Activated T-helper 2 cell treated with anti-CD3 and anti-CD28 coated beads, Interferon-gamma antibody, Interleukin-2, Interleukin-4, amounts not matched to agents 10 μg/mL and 5 μg/mL and 100 μg/mL, durations not matched to agents 14 hours and 24 hours and 36 hours (primary cell): ENCODE measurements around the gene CTCFL. TPM values are rescaled to one million over a fixed set of nuclear protein-coding genes. Genes with fewer than 3 reads are reported as not detected.

Experiments used
- DNase-seq: peaks from one replicate; pipeline ENCODE4 v3.0.0; 2021; ENCODE audit warnings: low spot score
- H3K27ac Mint-ChIP-seq: one replicate; pipeline ENCODE4 v1.8.0; 2021; ENCODE audit warnings: mixed read lengths
- H3K27me3 Mint-ChIP-seq: one replicate; pipeline ENCODE4 v1.8.0; 2021; ENCODE audit warnings: low read depth, mixed read lengths
- H3K36me3 Mint-ChIP-seq: one replicate; pipeline ENCODE4 v1.8.0; 2021; ENCODE audit warnings: low read depth, mixed read lengths
- H3K4me1 Mint-ChIP-seq: one replicate; pipeline ENCODE4 v1.8.0; 2021; ENCODE audit warnings: low read depth, mixed read lengths
- H3K4me3 Mint-ChIP-seq: one replicate; pipeline ENCODE4 v1.8.0; 2021; ENCODE audit warnings: low read depth, mild to moderate bottlenecking, moderate library complexity, mixed read lengths
- H3K9me3 Mint-ChIP-seq: one replicate; pipeline ENCODE4 v1.8.0; 2021; ENCODE audit warnings: mixed read lengths
- intact Hi-C: fragments of 100-400 bp; cut with micrococcal nuclease; formaldehyde crosslinking; loops from one replicate; pipeline ENCODE4 v1.15.1; 2023
- total RNA-seq: library from RNA; stranded (reverse); gene quantifications from 2 replicates; pipeline ENCODE4 v1.2.3, GENCODE V29; 2022

CTCFL gene
- total RNA-seq, 1 donor from 2014 or later, result not detected

DNA sequence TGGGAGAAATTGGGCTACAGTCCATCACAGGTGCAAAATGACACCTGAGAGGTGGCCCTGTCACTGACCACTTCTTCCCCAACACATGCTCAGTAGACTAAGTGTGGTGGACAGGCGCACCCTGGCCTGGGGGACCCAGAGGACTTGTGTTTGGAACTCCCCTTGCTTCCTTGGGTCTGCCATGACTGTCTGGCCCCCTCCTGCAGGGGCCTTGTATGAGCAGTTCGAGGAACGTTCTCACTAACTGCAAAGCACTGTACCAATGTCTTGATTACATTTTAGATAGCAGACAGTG lies 32.0 kb upstream of the CTCFL start:
- Mint-ChIP-seq H3K36me3 (no peaks in the 10 kb centered on the region), H3K27ac (no peak overlapping the region), H3K4me3 (no peak overlapping the region), H3K27me3 (peaks cover 5% of the 10 kb centered on the region), H3K4me1 (no peaks in the 10 kb centered on the region), H3K9me3 (no peaks in the 10 kb centered on the region)
- no peak for DNase-seq
- intact Hi-C loops, result no loop called here

DNA sequence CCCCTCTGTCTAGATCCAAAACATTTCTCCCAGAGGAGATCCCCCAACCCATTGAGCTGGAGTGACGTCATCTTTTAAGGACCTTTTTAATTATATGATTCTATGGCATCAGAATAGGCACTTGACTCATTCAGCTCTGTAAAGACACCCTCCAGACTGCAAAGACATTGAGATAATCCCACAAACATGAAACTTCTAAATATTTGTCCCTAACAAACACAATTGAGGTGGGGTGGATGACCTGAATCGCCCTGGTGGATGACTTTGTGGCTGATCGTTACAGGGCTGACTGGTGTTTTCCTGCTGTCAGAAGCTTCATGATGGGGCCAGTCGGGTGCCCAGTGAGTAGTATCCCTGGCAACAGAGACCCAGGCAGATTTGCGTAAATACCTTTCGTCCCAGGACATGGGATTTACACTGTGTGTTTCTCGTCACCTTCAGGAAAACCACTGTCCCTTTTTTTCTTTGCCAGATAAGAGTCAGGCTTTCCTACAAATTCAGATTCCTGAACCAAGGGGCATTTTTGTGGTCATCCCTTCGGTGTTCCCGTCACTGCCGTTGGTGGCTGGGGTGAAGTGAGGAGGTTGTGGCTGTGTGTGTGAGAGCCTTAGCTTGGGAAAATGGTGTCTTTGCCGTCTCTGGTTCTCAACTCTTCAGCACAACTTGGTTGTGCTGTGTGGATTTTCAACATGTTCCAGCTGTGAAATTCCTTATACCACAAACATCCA lies 30.7 kb upstream of the CTCFL start:
- intact Hi-C loops, result no loop called here
- no peaks in the 10 kb centered on the region for H3K9me3 Mint-ChIP-seq
- no peaks in the 10 kb centered on the region for H3K36me3 Mint-ChIP-seq
- DNase-seq, result no peak
- H3K27me3 Mint-ChIP-seq, result peaks cover 5% of the 10 kb centered on the region
- no peak overlapping the region for H3K27ac Mint-ChIP-seq
- H3K4me3 Mint-ChIP-seq, result no peak overlapping the region
- H3K4me1 Mint-ChIP-seq, result no peaks in the 10 kb centered on the region

DNA sequence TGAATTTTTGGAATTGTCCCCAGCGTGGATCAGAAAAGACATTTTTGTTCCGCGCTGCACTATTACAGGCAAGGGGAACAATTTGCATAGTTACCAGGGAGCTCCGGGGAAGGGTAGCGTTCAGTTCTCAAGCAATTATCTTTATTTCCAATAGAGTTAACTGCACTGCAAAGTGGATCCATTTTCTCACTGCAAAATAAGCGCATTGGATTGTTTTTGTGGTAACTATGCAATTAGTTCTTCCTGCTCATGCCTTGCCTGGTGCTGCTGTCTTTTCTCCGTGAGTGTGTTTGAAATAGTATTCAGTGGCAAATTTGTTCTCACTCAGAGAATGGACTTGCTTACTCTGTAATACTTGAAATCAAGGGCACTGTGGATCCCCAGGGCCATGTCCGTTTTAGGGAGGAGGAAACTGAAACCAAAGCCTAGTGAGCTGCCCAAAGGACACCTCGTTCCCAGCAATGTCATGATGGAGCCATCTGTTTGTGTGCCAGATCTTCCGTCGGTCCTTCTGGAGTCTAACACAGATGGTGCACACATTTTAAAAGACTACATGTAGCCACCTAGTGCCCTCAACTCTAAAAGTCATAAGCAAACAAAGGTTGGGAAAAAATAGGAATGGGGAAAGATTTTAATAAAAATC lies 28.6 kb upstream of the CTCFL start:
- Mint-ChIP-seq H3K27me3 (peaks cover 3% of the 10 kb centered on the region), H3K36me3 (no peaks in the 10 kb centered on the region), H3K4me1 (no peaks in the 10 kb centered on the region), H3K27ac (no peak overlapping the region), H3K4me3 (no peak overlapping the region), H3K9me3 (no peaks in the 10 kb centered on the region)
- intact Hi-C loops, result no loop called here
- no peak for DNase-seq

DNA sequence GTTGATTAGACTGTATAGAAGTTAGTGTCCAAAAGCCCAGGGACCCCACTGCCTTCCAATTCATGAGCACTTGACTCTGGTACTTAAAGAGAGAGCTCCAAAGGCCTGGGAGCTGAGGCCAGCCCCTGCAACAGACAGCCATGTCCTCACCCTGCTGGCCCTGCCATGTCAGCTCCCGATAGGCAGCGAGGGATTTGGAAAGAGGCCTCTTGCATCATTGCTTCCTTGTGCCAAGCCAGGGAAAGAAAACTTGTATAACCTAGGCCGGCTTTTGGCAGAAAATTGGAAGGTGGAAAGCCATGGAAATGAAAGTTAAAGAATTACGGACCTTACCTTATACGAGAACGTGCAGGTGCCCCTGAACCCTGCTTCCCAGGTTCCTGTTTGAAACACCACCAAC lies 27.5 kb upstream of the CTCFL start:
- no peak for DNase-seq
- intact Hi-C loops, result no loop called here
- no peak overlapping the region for H3K4me3 Mint-ChIP-seq
- peaks cover 3% of the 10 kb centered on the region for H3K27me3 Mint-ChIP-seq
- H3K9me3 Mint-ChIP-seq, result no peaks in the 10 kb centered on the region
- no peaks in the 10 kb centered on the region for H3K36me3 Mint-ChIP-seq
- H3K4me1 Mint-ChIP-seq, result no peaks in the 10 kb centered on the region
- no peak overlapping the region for H3K27ac Mint-ChIP-seq

DNA sequence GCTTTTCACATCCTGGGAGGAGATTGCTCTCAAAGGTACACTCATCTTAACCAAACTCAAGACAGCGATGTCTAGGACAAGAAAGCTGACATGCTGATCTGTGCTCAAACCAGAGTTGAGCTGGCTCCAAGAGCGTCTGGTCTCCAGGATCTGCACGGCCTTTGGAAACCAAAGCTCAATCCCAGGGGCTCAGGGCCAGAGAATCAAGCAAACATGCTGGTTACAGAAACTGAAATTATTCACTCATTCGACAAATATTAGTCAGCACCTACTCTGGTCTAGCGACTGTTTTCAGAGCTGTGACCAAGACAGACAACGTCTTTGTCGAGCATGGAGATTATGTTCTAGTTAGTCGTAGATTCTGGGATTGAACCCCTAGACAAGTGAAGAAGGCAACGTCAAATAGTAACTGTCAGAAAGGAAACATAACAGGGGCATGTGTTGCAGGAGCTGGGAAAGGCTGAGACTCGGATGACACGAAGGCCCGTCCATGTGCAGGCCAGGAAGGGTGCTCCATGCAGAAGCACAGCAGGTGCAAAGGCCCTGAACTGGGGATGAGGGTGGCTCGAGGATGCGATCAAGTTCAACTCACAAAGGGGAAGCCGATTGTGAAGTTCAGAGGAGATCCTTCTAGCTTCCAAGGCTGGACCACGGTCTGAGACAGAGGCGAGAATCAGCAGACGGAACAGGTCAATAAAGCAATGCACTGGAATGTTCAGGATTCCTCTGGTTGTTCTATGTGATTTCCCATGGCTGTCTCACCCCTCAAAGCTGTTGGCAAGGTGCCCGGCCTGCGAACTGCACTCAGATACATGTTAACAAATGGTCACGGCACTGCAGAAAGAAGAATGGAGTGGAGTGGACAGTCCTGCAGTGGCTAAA lies 23.5 kb upstream of the CTCFL start:
- H3K4me3 Mint-ChIP-seq, result no peak overlapping the region
- H3K9me3 Mint-ChIP-seq, result no peaks in the 10 kb centered on the region
- no peak for DNase-seq
- no peaks in the 10 kb centered on the region for H3K36me3 Mint-ChIP-seq
- no peak overlapping the region for H3K27ac Mint-ChIP-seq
- peaks cover 2% of the 10 kb centered on the region for H3K4me1 Mint-ChIP-seq
- peaks cover 8% of the 10 kb centered on the region for H3K27me3 Mint-ChIP-seq
- intact Hi-C loops, result no loop called here

DNA sequence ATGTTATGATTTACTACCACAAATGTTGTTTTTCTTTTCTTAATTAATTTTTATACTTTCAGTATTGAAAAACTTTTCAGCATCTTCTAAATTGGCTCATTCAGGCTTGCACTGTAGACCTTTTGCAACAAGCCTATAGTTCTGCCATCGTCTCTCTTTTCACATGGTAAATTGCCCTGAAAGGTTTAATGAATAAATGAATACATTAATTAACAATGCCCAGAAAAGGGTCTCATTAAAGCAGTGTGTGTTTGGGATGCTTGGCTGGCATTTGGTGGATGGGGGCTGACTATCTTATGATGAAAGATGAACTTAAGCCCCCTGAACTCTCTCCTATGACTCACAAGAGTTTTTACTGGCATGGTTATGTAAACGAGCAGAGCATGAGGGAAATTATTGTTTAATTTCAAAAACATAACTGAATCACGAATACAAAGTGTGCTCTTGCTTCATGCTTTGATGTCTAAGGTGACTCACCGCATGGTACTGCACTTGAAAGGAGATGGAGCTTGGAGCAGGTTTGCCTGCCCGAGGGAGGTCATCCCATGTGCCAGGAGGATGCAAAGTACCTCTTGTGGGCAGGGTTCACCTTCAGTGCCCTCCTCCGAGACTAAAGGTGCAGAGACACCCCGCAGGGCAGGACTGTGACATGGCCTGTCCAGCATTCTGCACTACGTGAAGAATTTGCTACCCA lies 22.2 kb upstream of the CTCFL start:
- H3K27me3 Mint-ChIP-seq, result peaks cover 9% of the 10 kb centered on the region
- intact Hi-C loops, result no loop called here
- H3K4me3 Mint-ChIP-seq, result no peak overlapping the region

DNA sequence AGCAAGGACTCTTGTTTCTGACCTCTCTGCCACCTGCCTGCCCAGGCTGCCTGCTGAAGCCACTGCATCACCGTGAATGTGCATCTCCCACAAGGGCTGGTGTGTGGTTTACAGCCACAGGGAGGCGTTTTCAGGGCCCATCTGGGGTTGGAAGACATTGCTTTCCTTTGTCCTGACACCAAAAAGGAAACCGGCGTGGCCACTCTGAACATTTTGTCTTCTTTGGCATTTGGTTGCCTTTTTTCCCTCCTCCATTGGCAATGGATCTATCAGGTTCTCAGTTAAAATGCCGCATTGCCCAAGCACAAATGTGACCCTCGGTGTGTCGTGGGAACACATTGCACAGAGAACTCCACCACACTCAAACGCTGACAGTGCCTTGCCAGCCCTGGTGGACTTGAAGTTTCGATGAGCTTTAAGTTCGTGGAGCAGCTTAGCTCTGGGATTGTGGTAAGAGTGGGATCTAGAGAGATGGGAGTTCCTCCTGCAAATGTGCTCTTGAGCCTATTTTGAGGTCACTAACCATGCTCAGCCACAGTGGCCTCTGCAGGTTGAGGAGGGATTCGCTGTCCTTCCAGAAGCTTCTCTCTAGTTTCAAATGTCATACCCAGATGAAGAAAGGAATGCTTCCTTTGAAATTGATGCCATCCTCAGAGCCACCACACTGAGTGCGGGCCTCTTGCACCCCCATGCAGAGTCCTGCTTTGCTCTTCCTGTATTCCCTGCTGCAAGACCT lies 21.2 kb upstream of the CTCFL start:
- no peak for DNase-seq
- no peak overlapping the region for H3K27ac Mint-ChIP-seq
- H3K9me3 Mint-ChIP-seq, result no peaks in the 10 kb centered on the region
- H3K4me3 Mint-ChIP-seq, result no peak overlapping the region
- no peaks in the 10 kb centered on the region for H3K36me3 Mint-ChIP-seq
- peaks cover 9% of the 10 kb centered on the region for H3K27me3 Mint-ChIP-seq
- H3K4me1 Mint-ChIP-seq, result peaks cover 2% of the 10 kb centered on the region
- intact Hi-C loops, result no loop called here

More for the DNA sequence above, 22.2 kb upstream of the CTCFL start:
- H3K36me3 Mint-ChIP-seq, result no peaks in the 10 kb centered on the region
- peaks cover 2% of the 10 kb centered on the region for H3K4me1 Mint-ChIP-seq
- H3K9me3 Mint-ChIP-seq, result no peaks in the 10 kb centered on the region
- DNase-seq, result no peak
- no peak overlapping the region for H3K27ac Mint-ChIP-seq

DNA sequence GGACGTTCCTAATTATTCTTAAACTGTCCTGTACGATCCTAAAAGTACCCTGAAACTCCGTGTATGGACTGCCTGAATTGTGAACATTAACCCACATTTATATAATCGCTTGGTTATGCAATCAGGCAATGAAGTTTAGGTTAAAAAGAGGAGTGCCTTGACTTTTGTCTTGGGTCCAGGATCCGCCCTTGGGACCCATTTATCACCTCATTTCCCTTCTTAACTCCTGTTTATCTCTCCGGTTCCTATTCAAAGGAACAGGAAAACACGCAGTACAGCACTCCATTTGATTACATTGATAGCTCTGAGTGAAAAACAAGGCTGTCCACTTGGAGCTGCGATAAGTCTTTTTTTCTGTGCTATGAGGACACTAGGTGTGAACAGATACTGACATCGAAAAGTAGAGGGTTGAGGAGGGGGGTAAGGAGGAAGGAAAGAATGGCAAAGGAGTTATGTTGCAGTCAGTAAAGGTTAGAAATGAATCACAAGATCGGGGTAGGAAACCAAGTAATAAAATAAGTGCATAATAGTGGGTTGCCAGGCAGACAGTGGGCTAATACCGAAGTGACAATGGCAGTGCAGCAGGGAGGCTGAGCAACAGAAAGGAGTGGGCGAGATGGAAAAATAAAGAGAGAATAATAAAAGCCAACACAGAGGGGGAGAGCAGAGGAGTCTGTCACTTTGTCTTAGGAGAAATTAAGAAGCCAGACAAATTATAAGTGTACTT lies 20.1 kb upstream of the CTCFL start:
- no peaks in the 10 kb centered on the region for H3K36me3 Mint-ChIP-seq
- H3K27ac Mint-ChIP-seq, result no peak overlapping the region
- peaks cover 2% of the 10 kb centered on the region for H3K4me1 Mint-ChIP-seq
- peaks cover 12% of the 10 kb centered on the region for H3K27me3 Mint-ChIP-seq
- H3K9me3 Mint-ChIP-seq, result no peaks in the 10 kb centered on the region
- DNase-seq, result no peak
- H3K4me3 Mint-ChIP-seq, result no peak overlapping the region
- intact Hi-C loops, result no loop called here

DNA sequence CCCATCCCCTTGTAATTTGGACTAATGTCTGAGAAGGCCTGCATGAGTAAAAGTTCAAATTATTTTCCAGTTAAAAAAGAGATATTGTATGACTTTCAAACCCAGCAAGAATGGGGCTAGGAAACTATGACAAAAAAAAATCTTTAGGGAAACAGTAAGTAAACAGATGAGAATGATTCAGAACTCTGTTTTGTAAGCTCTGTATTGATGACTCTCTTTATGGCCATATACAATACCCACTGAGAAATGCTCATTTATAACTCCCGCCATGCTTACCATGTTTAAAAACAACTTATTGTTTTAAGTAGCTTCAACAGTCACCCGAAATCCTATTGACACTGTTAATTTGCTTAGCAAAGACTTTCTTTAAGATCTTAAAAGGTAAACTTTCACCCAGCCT lies 18.8 kb upstream of the CTCFL start:
- Mint-ChIP-seq H3K27ac (no peak overlapping the region), H3K36me3 (no peaks in the 10 kb centered on the region)

DNA sequence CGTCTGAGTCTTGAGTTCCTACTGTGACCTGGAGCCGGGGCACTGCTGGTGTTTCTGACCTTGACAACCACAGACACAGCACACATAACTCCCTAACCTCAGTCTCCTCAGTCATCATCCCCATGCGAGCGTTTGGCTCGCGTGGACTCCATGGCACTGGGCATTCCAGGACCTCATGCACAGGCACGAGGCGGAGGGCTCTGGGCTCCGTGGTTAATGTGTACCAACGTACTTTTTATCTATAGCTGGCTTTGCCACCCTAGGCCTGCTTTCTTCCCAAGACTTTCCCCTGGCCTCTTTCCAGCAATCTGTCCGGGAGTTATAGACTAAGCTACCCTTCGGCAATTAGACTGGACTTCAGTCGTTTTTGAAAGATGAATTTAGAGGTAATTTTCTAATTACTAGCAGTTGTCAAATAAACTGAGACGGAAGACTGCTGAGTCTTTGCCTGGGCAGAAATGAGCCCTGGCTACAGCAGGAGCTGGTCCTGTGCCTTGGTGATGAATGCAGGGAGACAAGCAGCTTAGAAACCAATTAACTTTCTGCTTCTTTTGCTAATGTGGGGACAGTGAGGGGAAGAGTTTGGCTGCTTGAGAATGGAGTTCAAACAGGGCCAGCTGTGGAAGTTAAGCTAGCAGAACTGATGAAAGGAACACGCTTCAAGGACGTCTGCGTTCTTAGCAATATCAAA lies 16.1 kb upstream of the CTCFL start:
- no peaks in the 10 kb centered on the region for H3K9me3 Mint-ChIP-seq
- peaks cover 2% of the 10 kb centered on the region for H3K4me1 Mint-ChIP-seq
- DNase-seq, result no peak
- H3K27ac Mint-ChIP-seq, result no peak overlapping the region
- intact Hi-C loops, result no loop called here
- no peaks in the 10 kb centered on the region for H3K36me3 Mint-ChIP-seq
- no peak overlapping the region for H3K4me3 Mint-ChIP-seq
- H3K27me3 Mint-ChIP-seq, result peaks cover 22% of the 10 kb centered on the region

More for the DNA sequence above, 18.8 kb upstream of the CTCFL start:
- intact Hi-C loops, result no loop called here
- H3K4me3 Mint-ChIP-seq, result no peak overlapping the region
- no peaks in the 10 kb centered on the region for H3K9me3 Mint-ChIP-seq
- peaks cover 12% of the 10 kb centered on the region for H3K27me3 Mint-ChIP-seq
- H3K4me1 Mint-ChIP-seq, result peaks cover 2% of the 10 kb centered on the region
- no peak for DNase-seq

DNA sequence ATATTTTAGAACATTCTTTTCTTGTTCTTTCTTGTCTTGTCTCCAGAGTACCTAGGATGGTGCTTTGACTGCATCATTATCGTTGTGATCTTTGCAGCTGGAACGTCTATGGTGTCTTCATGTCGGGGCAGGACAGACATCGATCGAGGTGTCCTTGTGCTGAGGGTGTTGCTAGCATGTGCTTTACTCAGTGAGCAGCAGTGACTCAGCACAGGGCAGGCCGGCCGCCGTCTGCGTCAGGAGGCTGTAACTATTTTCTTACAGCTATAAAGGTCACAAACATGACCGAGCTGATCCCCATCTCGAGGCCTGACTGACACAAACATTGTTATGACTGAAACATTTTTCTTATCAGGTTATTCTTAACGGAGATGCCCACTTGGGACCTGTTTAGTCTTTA lies 14.9 kb upstream of the CTCFL start:
- H3K27me3 Mint-ChIP-seq, result peaks cover 20% of the 10 kb centered on the region
- no peak overlapping the region for H3K27ac Mint-ChIP-seq
- H3K4me1 Mint-ChIP-seq, result no peaks in the 10 kb centered on the region
- H3K4me3 Mint-ChIP-seq, result no peak overlapping the region
- no peaks in the 10 kb centered on the region for H3K9me3 Mint-ChIP-seq
- intact Hi-C loops, result no loop called here
- H3K36me3 Mint-ChIP-seq, result no peaks in the 10 kb centered on the region
- DNase-seq, result no peak
